DND-41 (cell line): ENCODE results near the gene PRDM2.
"Not testable (repeated sequence)": the region's sequence is repeated elsewhere in the genome, so short reads cannot be mapped to it uniquely, and the experiment has no call there.

ENCODE experiments used
- ATAC-seq: fragments of 200-7000 bp; cut with Tn5 transposase; 3 replicates; pipeline ENCODE4 v1.9.1; 2021; ENCODE audit warnings: low read depth; ENCODE audit not compliant: insufficient read depth
- DNase-seq: peaks from one replicate; pipeline ENCODE4 v3.0.0-alpha.2; 2020
- H2AFZ ChIP-seq: 2 replicates; pipeline ENCODE4 v1.6.0; 2012; ENCODE audit warnings: low read depth, low read length
- H3K27ac ChIP-seq: 2 replicates; pipeline ENCODE4 v1.5.1; 2012; ENCODE audit warnings: low read length, inconsistent platforms
- H3K27me3 ChIP-seq: fragments of 200-600 bp; sonication (generic); 2 replicates; pipeline ENCODE4 v1.6.0; 2012; ENCODE audit warnings: low read length, mild to moderate bottlenecking, inconsistent platforms; ENCODE audit not compliant: insufficient read depth, poor library complexity
- H3K36me3 ChIP-seq: 2 replicates; pipeline ENCODE4 v1.5.1; 2012; ENCODE audit warnings: low read length, inconsistent platforms; ENCODE audit not compliant: insufficient read depth
- H3K4me1 ChIP-seq: 2 replicates; pipeline ENCODE4 v1.5.1; 2012; ENCODE audit warnings: mild to moderate bottlenecking, low read length; ENCODE audit not compliant: insufficient read depth
- H3K4me2 ChIP-seq: 2 replicates; pipeline ENCODE4 v1.6.0; 2012; ENCODE audit warnings: mild to moderate bottlenecking, moderate library complexity, low read length, inconsistent platforms; ENCODE audit not compliant: insufficient read depth
- H3K4me3 ChIP-seq, 2 experiments: fragments of 200-600 bp in 1 of 2; shearing (Covaris generic) in 1 of 2; 2 replicates each; pipeline ENCODE4 v1.5.1; 2012 to 2016; ENCODE audit warnings: inconsistent platforms in 2 of 2, low read length in 2 of 2, mild to moderate bottlenecking in 2 of 2, low read depth in 1 of 2, moderate library complexity in 1 of 2
- H3K79me2 ChIP-seq: 2 replicates; pipeline ENCODE4 v1.6.0; 2012; ENCODE audit warnings: low read length, inconsistent platforms; ENCODE audit not compliant: insufficient read depth
- H3K9ac ChIP-seq: 2 replicates; pipeline ENCODE4 v1.6.0; 2012; ENCODE audit warnings: low read depth, mild to moderate bottlenecking, inconsistent platforms, low read length, moderate library complexity
- H3K9me3 ChIP-seq: 2 replicates; pipeline ENCODE4 v1.5.1; 2012; ENCODE audit warnings: low read length, moderate library complexity, mild to moderate bottlenecking, inconsistent platforms; ENCODE audit not compliant: insufficient read depth, severe bottlenecking
- H4K20me1 ChIP-seq: 2 replicates; pipeline ENCODE4 v1.6.0; 2012; ENCODE audit warnings: low read length; ENCODE audit not compliant: insufficient read depth
- EZH2 ChIP-seq: IDR thresholded peaks from 3 replicates; pipeline ENCODE4 v1.6.1; 2012; ENCODE audit warnings: borderline replicate concordance, low read depth, mild to moderate bottlenecking, moderate library complexity, low read length, inconsistent platforms; ENCODE audit not compliant: severe bottlenecking
- TF ChIP-seq, protein P1 (sequence below): IDR thresholded peaks from 2 replicates; pipeline ENCODE4 v1.5.1; 2012; ENCODE audit warnings: borderline replicate concordance, low read length, moderate library complexity, mild to moderate bottlenecking; ENCODE audit not compliant: poor library complexity, severe bottlenecking; ENCODE audit errors: extremely low read depth

Gene PRDM2

DNA sequence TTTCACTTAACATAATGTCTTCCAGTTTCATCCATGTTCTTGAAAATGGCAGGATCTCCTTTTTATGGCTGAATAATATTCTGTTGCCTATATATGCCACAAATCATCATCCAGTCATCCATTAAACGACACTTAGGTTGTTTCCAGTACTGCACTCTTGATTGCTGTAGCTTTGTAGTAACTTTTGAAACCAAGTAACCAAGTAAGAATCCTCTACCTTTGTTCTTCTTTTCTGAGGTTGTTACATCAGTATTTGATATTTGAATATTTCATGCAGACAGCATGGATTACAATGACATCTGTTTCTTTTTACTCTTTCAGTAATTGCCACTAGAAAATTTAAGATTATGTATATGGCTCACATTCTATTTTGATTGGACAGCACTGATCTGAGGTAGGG, 22.1 kb upstream of the PRDM2 start:
- Histone ChIP-seq H3K27ac (no peak overlapping the region), H3K27me3 (no peaks in the 10 kb centered on the region), H3K4me2 (no peak overlapping the region), H3K4me1 (no peaks in the 10 kb centered on the region), H3K79me2 (no peaks in the 10 kb centered on the region), H3K9ac (no peak overlapping the region), H2AFZ (no peak overlapping the region), H3K4me3 (no peak overlapping the region), H3K36me3 (no peaks in the 10 kb centered on the region), H3K9me3 (peaks cover 6% of the 10 kb centered on the region), H4K20me1 (no peaks in the 10 kb centered on the region)
- TF ChIP-seq, protein P1, sequence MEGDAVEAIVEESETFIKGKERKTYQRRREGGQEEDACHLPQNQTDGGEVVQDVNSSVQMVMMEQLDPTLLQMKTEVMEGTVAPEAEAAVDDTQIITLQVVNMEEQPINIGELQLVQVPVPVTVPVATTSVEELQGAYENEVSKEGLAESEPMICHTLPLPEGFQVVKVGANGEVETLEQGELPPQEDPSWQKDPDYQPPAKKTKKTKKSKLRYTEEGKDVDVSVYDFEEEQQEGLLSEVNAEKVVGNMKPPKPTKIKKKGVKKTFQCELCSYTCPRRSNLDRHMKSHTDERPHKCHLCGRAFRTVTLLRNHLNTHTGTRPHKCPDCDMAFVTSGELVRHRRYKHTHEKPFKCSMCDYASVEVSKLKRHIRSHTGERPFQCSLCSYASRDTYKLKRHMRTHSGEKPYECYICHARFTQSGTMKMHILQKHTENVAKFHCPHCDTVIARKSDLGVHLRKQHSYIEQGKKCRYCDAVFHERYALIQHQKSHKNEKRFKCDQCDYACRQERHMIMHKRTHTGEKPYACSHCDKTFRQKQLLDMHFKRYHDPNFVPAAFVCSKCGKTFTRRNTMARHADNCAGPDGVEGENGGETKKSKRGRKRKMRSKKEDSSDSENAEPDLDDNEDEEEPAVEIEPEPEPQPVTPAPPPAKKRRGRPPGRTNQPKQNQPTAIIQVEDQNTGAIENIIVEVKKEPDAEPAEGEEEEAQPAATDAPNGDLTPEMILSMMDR: no peak
- no peak for TF ChIP-seq EZH2
- no peak for DNase-seq
- ATAC-seq: no peak

DNA sequence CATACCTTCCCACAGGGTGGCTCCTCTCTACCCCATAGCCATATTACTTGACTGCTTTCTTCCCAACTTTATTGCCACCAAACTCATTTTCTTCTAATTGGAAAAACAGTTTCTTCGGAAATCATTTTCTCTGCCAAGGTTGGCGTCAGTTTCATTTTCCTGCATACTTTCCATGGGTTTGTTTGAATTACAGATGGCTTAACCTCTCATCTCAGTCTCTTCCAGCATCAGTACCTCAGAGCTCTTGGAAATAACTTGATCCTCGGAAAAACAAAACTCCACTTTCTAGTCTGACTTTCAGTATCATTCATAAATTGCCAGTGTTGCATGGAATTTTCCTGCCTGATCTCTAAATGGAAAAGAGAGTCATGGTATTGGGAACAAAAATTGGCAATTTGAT, 20.3 kb upstream of the PRDM2 start:
- DNase-seq (no peak), ATAC-seq (no peak)
- no peak for TF ChIP-seq EZH2
- TF ChIP-seq, protein P1: no peak
- Histone ChIP-seq H2AFZ (no peak overlapping the region), H3K4me3 (no peak overlapping the region), H3K9ac (no peak overlapping the region), H3K27ac (no peak overlapping the region), H3K9me3 (peaks cover 6% of the 10 kb centered on the region), H3K4me1 (no peaks in the 10 kb centered on the region), H3K79me2 (no peaks in the 10 kb centered on the region), H3K36me3 (no peaks in the 10 kb centered on the region), H3K4me2 (no peak overlapping the region), H3K27me3 (no peaks in the 10 kb centered on the region), H4K20me1 (no peaks in the 10 kb centered on the region)

DNA sequence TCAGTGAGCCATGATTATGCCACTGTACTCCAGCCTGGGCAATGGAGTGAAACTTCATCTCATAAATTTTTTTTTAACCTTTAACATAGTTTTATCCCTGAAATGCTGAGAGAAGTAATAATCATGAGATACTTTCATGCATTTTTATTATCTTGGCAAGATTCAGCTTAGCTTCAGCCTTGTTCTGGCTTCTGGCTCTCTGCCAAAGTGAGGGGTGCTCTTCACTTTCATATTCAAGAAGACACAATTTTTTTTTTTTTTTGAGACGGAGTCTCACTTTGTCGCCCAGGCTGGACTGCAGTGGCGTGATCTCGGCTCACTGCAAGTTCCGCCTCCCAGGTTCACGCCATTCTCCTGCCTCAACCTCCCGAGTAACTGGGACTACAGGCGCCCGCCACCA, 19.4 kb upstream of the PRDM2 start:
- not testable (repeated sequence) for H3K27ac ChIP-seq, H3K79me2 ChIP-seq, H3K4me3 ChIP-seq, H3K27me3 ChIP-seq, ATAC-seq, H3K4me1 ChIP-seq, H3K4me2 ChIP-seq, H2AFZ ChIP-seq, H3K36me3 ChIP-seq, H3K9ac ChIP-seq, H4K20me1 ChIP-seq, H3K9me3 ChIP-seq
- peak; percentile 11 for DNase-seq

DNA sequence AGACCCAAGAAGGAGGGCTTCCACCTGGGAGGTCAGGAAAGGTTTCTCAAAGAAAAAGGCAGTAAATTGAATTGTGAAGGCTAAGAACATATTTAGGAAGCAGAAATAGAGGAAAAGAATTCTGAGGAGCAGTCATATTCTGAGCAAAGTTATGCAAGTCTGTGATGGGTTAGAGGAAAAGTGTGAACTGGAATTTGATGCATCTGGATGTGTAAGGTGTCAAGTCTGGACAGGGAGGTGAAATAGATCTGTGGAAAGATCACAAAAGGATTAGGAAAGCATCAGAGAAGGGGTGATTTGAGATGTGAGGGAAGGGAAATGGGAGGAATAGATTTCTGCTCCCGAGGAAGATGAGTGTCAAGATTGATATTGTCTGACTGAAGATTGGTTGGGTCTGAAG, 18.1 kb upstream of the PRDM2 start:
- H3K27me3 ChIP-seq: no peaks in the 10 kb centered on the region
- TF ChIP-seq EZH2: no peak
- TF ChIP-seq, protein P1: no peak
- no peak for ATAC-seq
- H3K4me3 ChIP-seq: no peak overlapping the region
- no peak for DNase-seq
- H3K36me3 ChIP-seq: no peaks in the 10 kb centered on the region
- no peaks in the 10 kb centered on the region for H3K4me1 ChIP-seq
- no peaks in the 10 kb centered on the region for H4K20me1 ChIP-seq
- no peak overlapping the region for H3K9ac ChIP-seq
- H3K27ac ChIP-seq: no peak overlapping the region
- no peaks in the 10 kb centered on the region for H3K9me3 ChIP-seq
- H3K4me2 ChIP-seq: no peak overlapping the region
- H3K79me2 ChIP-seq: no peaks in the 10 kb centered on the region
- no peak overlapping the region for H2AFZ ChIP-seq
